Natural killer cell (primary cell): Measurements from ENCODE around the gene OR1S2. TPM values are rescaled to one million over a fixed set of nuclear protein-coding genes. Genes with fewer than 3 reads are reported as not detected.

ENCODE experiments used
- ATAC-seq, 3 donors: fragments of 150-1000 bp in 2 of 3; fragments of 200-7000 bp in 1 of 3; cut with Tn5 transposase; 1 replicate in 1 of 3; 2 replicates in 2 of 3; pipeline ENCODE4 v1.10.0; 2021; ENCODE audit warnings: mild to moderate bottlenecking in 2 of 3, moderate library complexity in 2 of 3
- DNase-seq, 2 donors: peaks; one replicate each; pipeline versions ENCODE4 v3.0.0 to v3.0.0-alpha.2; 2013 to 2021; ENCODE audit warnings: mixed read lengths in 1 of 2
- H3K27ac ChIP-seq: one replicate; pipeline ENCODE4 v1.5.1; 2013; ENCODE audit warnings: mild to moderate bottlenecking, low read length
- H3K27me3 ChIP-seq: one replicate; pipeline ENCODE4 v1.6.1; 2013; ENCODE audit warnings: low read length; ENCODE audit not compliant: control insufficient read depth, insufficient read depth
- H3K36me3 ChIP-seq: one replicate; pipeline ENCODE4 v1.6.1; 2013; ENCODE audit warnings: low read length; ENCODE audit not compliant: control insufficient read depth, insufficient read depth
- H3K4me1 ChIP-seq: one replicate; pipeline ENCODE4 v1.6.1; 2013; ENCODE audit warnings: low read length; ENCODE audit not compliant: control insufficient read depth, insufficient read depth
- H3K4me3 ChIP-seq: one replicate; pipeline ENCODE4 v1.5.1; 2013; ENCODE audit warnings: low read length
- H3K9me3 ChIP-seq: one replicate; pipeline ENCODE4 v1.6.1; 2013; ENCODE audit warnings: low read length; ENCODE audit not compliant: control insufficient read depth, insufficient read depth
- H3K27ac Mint-ChIP-seq, 2 donors: one replicate each; pipeline ENCODE4 v1.8.0; 2022; ENCODE audit warnings: mild to moderate bottlenecking in 2 of 2, mixed read lengths in 2 of 2, moderate library complexity in 1 of 2
- H3K27me3 Mint-ChIP-seq, 2 donors: one replicate each; pipeline ENCODE4 v1.8.0; 2022; ENCODE audit warnings: low read depth in 2 of 2, mixed read lengths in 2 of 2
- H3K36me3 Mint-ChIP-seq: one replicate; pipeline ENCODE4 v1.8.0; 2022; ENCODE audit warnings: mixed read lengths
- H3K4me1 Mint-ChIP-seq, 2 donors: one replicate each; pipeline ENCODE4 v1.8.0; 2022; ENCODE audit warnings: mixed read lengths in 2 of 2
- H3K4me3 Mint-ChIP-seq: one replicate; pipeline ENCODE4 v1.8.0; 2022; ENCODE audit warnings: mild to moderate bottlenecking, moderate library complexity, mixed read lengths
- H3K9me3 Mint-ChIP-seq, 2 donors: one replicate each; pipeline ENCODE4 v1.8.0; 2022; ENCODE audit warnings: mixed read lengths in 2 of 2
- WGBS: methylation state at CpG from one replicate; pipeline ENCODE4 v1.1.7; 2013; ENCODE audit warnings: missing lambda C conversion rate; ENCODE audit not compliant: insufficient coverage; 5-methylcytosine and 5-hydroxymethylcytosine counted together
- intact Hi-C: fragments of 100-400 bp; cut with micrococcal nuclease; formaldehyde crosslinking; loops from one replicate; pipeline ENCODE4 v1.14.2; 2022
- total RNA-seq, 4 donors: library from RNA; stranded (reverse); fragments of 120-200 nt in 1 of 4; gene quantifications; one replicate each; pipeline versions ENCODE4 v1.2.3 to v1.2.4, GENCODE V29; 2013 to 2022
- TF ChIP-seq, protein P1 (sequence below): fragments of 200-600 bp; IDR thresholded peaks from one replicate; pipeline ENCODE4 v1.8.0; 2022; ENCODE audit warnings: antibody characterized with exemption

OR1S2 gene
- total RNA-seq, result not detected
- total RNA-seq (2013), result not detected

- TF ChIP-seq, protein P1, sequence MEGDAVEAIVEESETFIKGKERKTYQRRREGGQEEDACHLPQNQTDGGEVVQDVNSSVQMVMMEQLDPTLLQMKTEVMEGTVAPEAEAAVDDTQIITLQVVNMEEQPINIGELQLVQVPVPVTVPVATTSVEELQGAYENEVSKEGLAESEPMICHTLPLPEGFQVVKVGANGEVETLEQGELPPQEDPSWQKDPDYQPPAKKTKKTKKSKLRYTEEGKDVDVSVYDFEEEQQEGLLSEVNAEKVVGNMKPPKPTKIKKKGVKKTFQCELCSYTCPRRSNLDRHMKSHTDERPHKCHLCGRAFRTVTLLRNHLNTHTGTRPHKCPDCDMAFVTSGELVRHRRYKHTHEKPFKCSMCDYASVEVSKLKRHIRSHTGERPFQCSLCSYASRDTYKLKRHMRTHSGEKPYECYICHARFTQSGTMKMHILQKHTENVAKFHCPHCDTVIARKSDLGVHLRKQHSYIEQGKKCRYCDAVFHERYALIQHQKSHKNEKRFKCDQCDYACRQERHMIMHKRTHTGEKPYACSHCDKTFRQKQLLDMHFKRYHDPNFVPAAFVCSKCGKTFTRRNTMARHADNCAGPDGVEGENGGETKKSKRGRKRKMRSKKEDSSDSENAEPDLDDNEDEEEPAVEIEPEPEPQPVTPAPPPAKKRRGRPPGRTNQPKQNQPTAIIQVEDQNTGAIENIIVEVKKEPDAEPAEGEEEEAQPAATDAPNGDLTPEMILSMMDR, result no peak
These were observed at the start of gene OR1S2 for GRCh38 chr11:58204042-58204441. TSS of gene OR1S2 (minus strand) at chr11:58204142. CDS start at chr11:58204142, 0 bp downstream.

DNA sequence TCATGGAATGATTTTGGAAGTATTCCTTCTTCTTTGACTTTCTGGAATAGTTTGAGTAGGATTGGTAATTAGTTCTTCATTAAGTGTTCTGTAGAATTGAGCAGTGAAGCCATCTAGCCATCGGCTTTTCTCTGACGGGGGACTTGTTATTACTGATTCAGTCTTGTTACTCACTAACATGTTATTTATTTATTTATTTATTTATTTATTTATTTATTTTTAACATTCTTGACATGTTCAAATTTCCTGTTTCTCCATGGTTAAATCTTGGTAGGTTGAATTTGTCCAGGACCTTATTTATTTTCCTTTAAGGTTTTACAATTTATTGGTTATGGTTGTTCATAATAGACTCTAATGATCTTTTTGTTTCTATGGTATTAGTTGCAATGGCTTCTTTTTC is 40.0 kb upstream of the OR1S2 start:
- peaks cover 6% of the 10 kb centered on the region in 2 donors for H3K9me3 Mint-ChIP-seq
- H3K4me1 ChIP-seq, result no peaks in the 10 kb centered on the region

More at GRCh38 chr11:58204042-58204441, at the start of gene OR1S2:
- DNase-seq (no peak), ATAC-seq (no peak)
- Histone ChIP-seq H3K27ac (no peak within 1 kb of the TSS), H3K4me3 (no peak within 1 kb of the TSS), H3K36me3 (no peaks in the 10 kb centered on the region), H3K27me3 (peaks cover 3% of the 10 kb centered on the region), H3K9me3 (no peaks in the 10 kb centered on the region), H3K4me1 (no peaks in the 10 kb centered on the region)
- H3K4me3 Mint-ChIP-seq, result no peak within 1 kb of the TSS
- peaks cover 3 to 9% of the 10 kb centered on the region in 2 donors for H3K9me3 Mint-ChIP-seq
- no peaks in the 10 kb centered on the region for H3K27me3 Mint-ChIP-seq
- H3K27ac Mint-ChIP-seq, result no peak within 1 kb of the TSS
- intact Hi-C loops, result no loop called here
- no peaks in the 10 kb centered on the region for H3K4me1 Mint-ChIP-seq
- H3K36me3 Mint-ChIP-seq, result no peaks in the 10 kb centered on the region

DNA sequence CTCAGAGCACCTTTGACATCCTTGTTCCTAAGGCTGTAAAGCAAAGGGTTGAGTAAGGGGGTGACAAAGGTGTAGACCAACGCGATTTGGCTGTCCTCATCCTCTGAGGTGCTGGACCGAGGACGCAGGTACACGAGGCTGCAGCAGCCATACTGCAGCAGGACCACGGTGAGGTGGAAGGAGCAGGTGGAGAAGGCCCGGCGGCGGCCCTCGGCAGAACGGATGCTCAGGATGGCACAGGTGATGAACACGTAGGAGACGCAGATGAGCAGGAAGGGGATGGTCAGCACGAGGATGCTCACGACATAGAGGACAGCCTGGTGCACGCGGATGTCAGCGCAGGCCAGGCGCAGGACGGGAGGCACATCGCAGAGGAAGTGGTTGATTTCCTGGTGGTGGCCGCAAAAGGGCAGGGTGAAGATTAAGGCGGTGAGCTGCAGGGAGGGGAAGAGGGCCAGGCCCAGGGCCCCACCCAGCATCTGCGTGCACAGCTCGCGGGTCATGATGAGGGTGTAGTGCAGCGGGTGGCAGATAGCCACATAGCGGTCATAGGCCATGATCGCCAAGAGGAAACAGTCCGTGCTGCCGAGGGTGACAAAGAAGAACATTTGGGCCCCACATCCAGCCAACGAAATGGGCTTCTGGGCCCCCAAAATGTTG is 24.1 kb upstream of the OR1S2 start:
- Histone ChIP-seq H3K4me1 (no peaks in the 10 kb centered on the region), H3K4me3 (no peak overlapping the region), H3K9me3 (no peaks in the 10 kb centered on the region), H3K36me3 (no peaks in the 10 kb centered on the region), H3K27me3 (no peaks in the 10 kb centered on the region), H3K27ac (no peak overlapping the region)
- Mint-ChIP-seq H3K36me3 (no peaks in the 10 kb centered on the region), H3K9me3 (peaks cover 0 to 5% of the 10 kb centered on the region in 2 donors), H3K4me3 (no peak overlapping the region), H3K27me3 (peaks cover 0 to 3% of the 10 kb centered on the region in 2 donors), H3K27ac (no peak overlapping the region), H3K4me1 (no peaks in the 10 kb centered on the region)
- intact Hi-C loops, result no loop called here
- ATAC-seq (no peak), DNase-seq (no peak)
- TF ChIP-seq, protein P1, result no peak
- WGBS, result 91% methylated on average over 32 of the region's 32 CpGs

More for the DNA sequence above, 40.0 kb upstream of the OR1S2 start:
- H3K4me1 Mint-ChIP-seq, result no peaks in the 10 kb centered on the region
- TF ChIP-seq, protein P1, result no peak
- H3K9me3 ChIP-seq, result no peaks in the 10 kb centered on the region
- H3K27me3 Mint-ChIP-seq, result peaks cover 0 to 2% of the 10 kb centered on the region in 2 donors
- no peak overlapping the region for H3K27ac Mint-ChIP-seq
- H3K27me3 ChIP-seq, result no peaks in the 10 kb centered on the region
- H3K36me3 ChIP-seq, result no peaks in the 10 kb centered on the region
- WGBS, result no CpG with 5 or more reads among the region's 2 CpGs
- H3K4me3 Mint-ChIP-seq, result no peak overlapping the region
- H3K27ac ChIP-seq, result no peak overlapping the region
- no peaks in the 10 kb centered on the region for H3K36me3 Mint-ChIP-seq
- no peak for DNase-seq
- no peak overlapping the region for H3K4me3 ChIP-seq
- intact Hi-C loops, result no loop called here
- ATAC-seq, result no peak

- Histone ChIP-seq H3K27me3 (no peaks in the 10 kb centered on the region), H3K4me3 (no peak overlapping the region), H3K4me1 (no peaks in the 10 kb centered on the region), H3K9me3 (no peaks in the 10 kb centered on the region), H3K36me3 (no peaks in the 10 kb centered on the region), H3K27ac (no peak overlapping the region)
- H3K4me3 Mint-ChIP-seq, result no peak overlapping the region
- H3K27me3 Mint-ChIP-seq, result no peaks in the 10 kb centered on the region
- intact Hi-C loops, result no loop called here
- ATAC-seq (no peak), DNase-seq (no peak)
- H3K27ac Mint-ChIP-seq, result no peak overlapping the region
- no peaks in the 10 kb centered on the region for H3K36me3 Mint-ChIP-seq
- no peaks in the 10 kb centered on the region for H3K9me3 Mint-ChIP-seq
- H3K4me1 Mint-ChIP-seq, result no peaks in the 10 kb centered on the region
- WGBS, result 77% methylated on average over 4 of the region's 7 CpGs
- TF ChIP-seq, protein P1, result no peak
These were observed 18.8 kb upstream of the OR1S2 start for GRCh38 chr11:58222721-58223120.
